GM10266 (cell line): ENCODE data around the gene CARD14.

Source experiments
- DNase-seq: peaks from one replicate; pipeline ENCODE4 v3.0.0; 2012; ENCODE audit errors: extremely low spot score
- CTCF ChIP-seq: IDR thresholded peaks from 2 replicates; pipeline ENCODE4 v1.5.1; 2012; ENCODE audit warnings: mild to moderate bottlenecking, low read depth; ENCODE audit not compliant: control insufficient read depth, insufficient read depth; ENCODE audit errors: missing control alignments

Gene CARD14

GRCh38 chr17:80212962-80213642 is 43.3 kb downstream of the CARD14 start:
- no peak for DNase-seq
- no peak for TF ChIP-seq CTCF

GRCh38 chr17:80213643-80213975 is 43.8 kb downstream of the CARD14 start:
- DNase-seq = no peak
- no peak for TF ChIP-seq CTCF

- TF ChIP-seq CTCF = no peak
- DNase-seq = no peak
These were observed 44.4 kb downstream of the CARD14 start for GRCh38 chr17:80214012-80214877.

GRCh38 chr17:80214878-80215210 is 45.0 kb downstream of the CARD14 start:
- no peak for TF ChIP-seq CTCF
- DNase-seq = no peak

GRCh38 chr17:80216473-80217456 is 46.9 kb downstream of the CARD14 start:
- no peak for TF ChIP-seq CTCF
- DNase-seq = no peak

- DNase-seq = no peak
- no peak for TF ChIP-seq CTCF
These were observed 48.0 kb downstream of the CARD14 start for GRCh38 chr17:80217703-80218362.
